BJ (cell line): ENCODE results near the gene ALKBH8. TPM values are rescaled to one million over a fixed set of nuclear protein-coding genes. Genes with fewer than 3 reads are reported as not detected.
"Not testable (repeated sequence)": the region's sequence is repeated elsewhere in the genome, so short reads cannot be mapped to it uniquely, and the experiment has no call there.

Source experiments
- CTCF ChIA-PET: fragments of 350-600 bp; formaldehyde crosslinking; extraction: SDS; loops from one replicate; lab custom pipeline; 2021; ENCODE audit warnings: antibody characterized with exemption, inconsistent platforms; lab: Yijun Ruan, JAX
- POLR2A ChIA-PET: fragments of 300-600 bp; sonication (Branson Sonifier 250); formaldehyde crosslinking; extraction: SDS; loops from one replicate; lab custom pipeline; 2021; ENCODE audit warnings: antibody characterized with exemption; lab: Charles Lee
- DNase-seq: peaks from one replicate; pipeline ENCODE4 v3.0.0-alpha.2; 2011; ENCODE audit warnings: low read depth
- H3K27me3 ChIP-seq: 2 replicates; pipeline ENCODE4 v1.6.0; 2011; ENCODE audit warnings: low read length; ENCODE audit not compliant: control insufficient read depth, insufficient read depth
- H3K36me3 ChIP-seq: 2 replicates; pipeline ENCODE4 v1.5.1; 2011; ENCODE audit warnings: low read length; ENCODE audit not compliant: control insufficient read depth, insufficient read depth
- H3K4me3 ChIP-seq: 2 replicates; pipeline ENCODE4 v1.5.1; 2011; ENCODE audit warnings: low read depth, mild to moderate bottlenecking, control low read depth, low read length
- CTCF ChIP-seq: IDR thresholded peaks from 2 replicates; pipeline ENCODE4 v1.5.1; 2011; ENCODE audit warnings: low read depth, mild to moderate bottlenecking, control low read depth, inconsistent platforms, low read length, moderate library complexity; ENCODE audit not compliant: insufficient read depth
- polyA plus RNA-seq: library from polyadenylated mRNA; depleted of rRNA; stranded (reverse); fragments of >200 nt; gene quantifications from 2 replicates; pipeline ENCODE4 v1.2.3, GENCODE V29; 2011

The ALKBH8 gene
- polyA plus RNA-seq, 1 experiment = 2.9 TPM

DNA sequence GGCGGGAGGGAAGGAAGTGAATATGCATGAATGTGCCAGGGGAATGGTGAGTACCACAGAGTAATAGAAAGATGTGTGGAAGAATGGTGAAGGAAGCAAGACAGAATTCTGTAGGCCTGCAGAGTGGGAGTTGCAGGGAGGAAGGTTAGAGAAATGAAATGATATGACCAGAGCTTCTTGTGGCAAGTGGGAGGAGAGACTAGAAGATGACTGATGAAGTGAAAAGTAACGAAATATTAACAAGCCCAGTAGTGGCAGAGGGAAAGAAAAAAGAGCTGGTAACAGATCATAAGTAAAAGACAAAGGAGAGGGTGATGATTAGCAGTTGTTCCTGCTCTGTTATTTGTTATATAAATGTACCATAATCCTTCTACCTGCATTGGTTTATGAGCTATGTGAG lies 1.0 kb upstream of the ALKBH8 start:
- CTCF ChIA-PET = interaction anchor here (1.4 to 8.2 kb wide), 5 partner anchors 9 to 204 kb away, joined by 5 to 68 read pairs (median 15); no protein-coding TSS in a partner anchor
- Histone ChIP-seq H3K4me3 (no peak overlapping the region), H3K27me3 (peaks cover 3% of the 10 kb centered on the region; the same call in 1 of the 2 replicates), H3K36me3 (no peaks in the 10 kb centered on the region)
- POLR2A ChIA-PET = no interaction called here
- no peak for TF ChIP-seq CTCF
- no peak for DNase-seq

GRCh38 chr11:107565955-107566501 lies 493 bp upstream of the ALKBH8 start:
- POLR2A ChIA-PET, DNase-seq, H3K27me3 ChIP-seq, H3K36me3 ChIP-seq: not testable (repeated sequence)
- CTCF ChIA-PET = interaction anchor here (0.6 to 8.2 kb wide), 7 partner anchors 10 to 215 kb away, joined by 3 to 68 read pairs (median 10); no protein-coding TSS in a partner anchor
- peak overlapping the region; percentile 87 for H3K4me3 ChIP-seq

- POLR2A ChIA-PET = no interaction called here
- no peak for DNase-seq
- Histone ChIP-seq H3K4me3 (peak overlapping the region; percentile 87), H3K36me3 (no peaks in the 10 kb centered on the region), H3K27me3 (no peaks in the 10 kb centered on the region)
- CTCF ChIA-PET = interaction anchor here (0.6 to 8.2 kb wide), 10 partner anchors 11 to 444 kb away, joined by 3 to 68 read pairs (median 4); partner anchors contain the start of gene CUL5
- TF ChIP-seq CTCF = no peak
Measured at GRCh38 chr11:107564877-107565218, 687 bp downstream of the ALKBH8 start.

DNA sequence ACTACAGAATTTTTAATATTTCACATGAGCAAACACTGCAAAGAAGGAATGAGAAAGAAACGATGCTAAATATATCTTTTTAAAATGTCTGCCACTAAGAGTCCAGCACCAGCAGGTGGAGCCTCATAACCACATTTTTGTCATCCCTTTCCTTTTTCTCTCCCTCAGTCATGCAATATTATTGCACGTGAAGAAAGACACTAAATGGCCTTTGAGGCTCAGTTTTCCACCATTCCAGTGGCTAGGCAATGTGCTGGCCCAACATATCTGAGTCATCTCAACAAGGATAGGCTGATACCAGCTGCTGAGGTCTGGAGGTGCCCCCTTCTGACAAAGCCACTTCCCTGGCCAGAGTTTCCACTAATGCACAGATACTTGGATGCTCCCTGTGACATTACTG lies 1.8 kb downstream of the ALKBH8 start:
- peak; percentile 72 for TF ChIP-seq CTCF
- POLR2A ChIA-PET = no interaction called here
- Histone ChIP-seq H3K27me3 (no peaks in the 10 kb centered on the region), H3K36me3 (no peaks in the 10 kb centered on the region), H3K4me3 (no peak overlapping the region)
- DNase-seq = no peak
- CTCF ChIA-PET = interaction anchor here (0.7 to 8.2 kb wide), 18 partner anchors 10 to 445 kb away, joined by 3 to 68 read pairs (median 4); partner anchors contain the start of genes CUL5 and ELMOD1

- no peaks in the 10 kb centered on the region for H3K36me3 ChIP-seq
- POLR2A ChIA-PET = no interaction called here
- no peak for TF ChIP-seq CTCF
- no peak for DNase-seq
- no peak overlapping the region for H3K4me3 ChIP-seq
- H3K27me3 ChIP-seq = no peaks in the 10 kb centered on the region
- CTCF ChIA-PET = interaction anchor here (0.7 to 8.2 kb wide), 18 partner anchors 11 to 355 kb away, joined by 3 to 68 read pairs (median 4); partner anchors contain the start of gene ELMOD1
Measured at GRCh38 chr11:107562647-107563208, 2.8 kb downstream of the ALKBH8 start.
